ENCODE measurements around the gene LAMB3. TPM values are rescaled to one million over a fixed set of nuclear protein-coding genes. Genes with fewer than 3 reads are reported as not detected.
A peak's percentile ranks its signal among the peaks of the same experiment; 100 is the strongest.

LAMB3 gene
- total RNA-seq, 3 donors from 2014 or later (not counting 1 experiment from before 2014, with no cell fraction given): 1.2 to 2.3 (median 1.4) TPM

DNA sequence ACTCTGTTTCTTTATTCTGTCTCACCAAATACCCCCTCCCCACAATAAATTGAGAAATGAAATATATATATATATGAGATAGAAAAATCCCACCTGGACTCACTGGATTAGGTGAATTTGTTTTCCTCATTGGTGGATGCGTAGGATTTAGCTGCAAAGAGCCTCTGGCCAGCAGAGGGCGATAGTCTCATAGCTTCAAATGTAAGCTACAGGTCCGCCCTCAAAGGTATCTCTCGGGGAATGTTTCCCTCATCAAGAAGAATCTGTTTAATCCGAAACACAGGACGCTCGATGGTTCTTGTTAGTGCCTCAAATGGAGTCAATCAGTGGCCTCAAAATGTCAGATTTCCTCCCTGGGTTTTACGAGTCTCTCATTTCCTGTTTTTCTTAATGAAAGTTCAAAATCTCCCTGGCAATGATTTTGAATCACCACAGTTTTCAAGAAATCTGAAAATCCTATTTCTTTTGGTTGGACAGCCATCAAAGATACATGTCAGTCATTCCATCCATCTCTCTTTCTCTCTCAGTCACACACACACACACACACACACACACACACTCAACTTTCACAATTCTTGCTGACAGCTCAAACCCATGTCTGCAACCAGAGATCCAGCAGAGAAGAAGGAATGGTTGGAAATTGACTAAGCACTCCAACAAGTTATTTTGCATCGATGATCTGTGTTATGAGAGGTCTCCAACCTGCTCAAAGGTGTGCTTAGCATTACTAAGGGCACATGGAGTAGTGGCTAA is 82.6 kb downstream of the LAMB3 start:
- 13% methylated on average over 9 of the region's 9 CpGs for WGBS (ENCODE audit: insufficient coverage)
- no peaks in the 10 kb centered on the region for H3K27me3 ChIP-seq (ENCODE audit: control insufficient read depth, insufficient read depth, low read length)
- Mint-ChIP-seq H3K4me3 (no peak overlapping the region), H3K4me1 (peaks cover 6 to 7% of the 10 kb centered on the region in 2 donors), H3K36me3 (no peaks in the 10 kb centered on the region), H3K27ac (peak overlapping the region in 1 of 2 donors; percentile 17), H3K27me3 (ENCODE audit: low read depth in 2 of 2) (peaks cover 27 to 37% of the 10 kb centered on the region in 2 donors), H3K9me3 (no peaks in the 10 kb centered on the region)
- DNase-seq (peak; percentile 43 to 88), ATAC-seq (peak in 2 of 3 donors; percentile 59 to 73)
- TF ChIP-seq, protein P1, sequence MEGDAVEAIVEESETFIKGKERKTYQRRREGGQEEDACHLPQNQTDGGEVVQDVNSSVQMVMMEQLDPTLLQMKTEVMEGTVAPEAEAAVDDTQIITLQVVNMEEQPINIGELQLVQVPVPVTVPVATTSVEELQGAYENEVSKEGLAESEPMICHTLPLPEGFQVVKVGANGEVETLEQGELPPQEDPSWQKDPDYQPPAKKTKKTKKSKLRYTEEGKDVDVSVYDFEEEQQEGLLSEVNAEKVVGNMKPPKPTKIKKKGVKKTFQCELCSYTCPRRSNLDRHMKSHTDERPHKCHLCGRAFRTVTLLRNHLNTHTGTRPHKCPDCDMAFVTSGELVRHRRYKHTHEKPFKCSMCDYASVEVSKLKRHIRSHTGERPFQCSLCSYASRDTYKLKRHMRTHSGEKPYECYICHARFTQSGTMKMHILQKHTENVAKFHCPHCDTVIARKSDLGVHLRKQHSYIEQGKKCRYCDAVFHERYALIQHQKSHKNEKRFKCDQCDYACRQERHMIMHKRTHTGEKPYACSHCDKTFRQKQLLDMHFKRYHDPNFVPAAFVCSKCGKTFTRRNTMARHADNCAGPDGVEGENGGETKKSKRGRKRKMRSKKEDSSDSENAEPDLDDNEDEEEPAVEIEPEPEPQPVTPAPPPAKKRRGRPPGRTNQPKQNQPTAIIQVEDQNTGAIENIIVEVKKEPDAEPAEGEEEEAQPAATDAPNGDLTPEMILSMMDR (IDR thresholded peaks at IDR 0.05): peak; percentile 87
- no peaks in the 10 kb centered on the region for H3K36me3 ChIP-seq (ENCODE audit: control insufficient read depth, insufficient read depth, low read length)
- H3K4me1 ChIP-seq (ENCODE audit: control insufficient read depth, insufficient read depth, low read length): no peaks in the 10 kb centered on the region
- intact Hi-C loops (cut with micrococcal nuclease): loop anchor here (1.0 to 10.0 kb wide), 3 partner anchors 58 to 915 kb away; no protein-coding TSS in a partner anchor
- H3K4me3 ChIP-seq (ENCODE audit: low read length): no peak overlapping the region
- H3K27ac ChIP-seq (ENCODE audit: low read length): no peak overlapping the region
- no peaks in the 10 kb centered on the region for H3K9me3 ChIP-seq (ENCODE audit: control insufficient read depth, insufficient read depth, low read length)

DNA sequence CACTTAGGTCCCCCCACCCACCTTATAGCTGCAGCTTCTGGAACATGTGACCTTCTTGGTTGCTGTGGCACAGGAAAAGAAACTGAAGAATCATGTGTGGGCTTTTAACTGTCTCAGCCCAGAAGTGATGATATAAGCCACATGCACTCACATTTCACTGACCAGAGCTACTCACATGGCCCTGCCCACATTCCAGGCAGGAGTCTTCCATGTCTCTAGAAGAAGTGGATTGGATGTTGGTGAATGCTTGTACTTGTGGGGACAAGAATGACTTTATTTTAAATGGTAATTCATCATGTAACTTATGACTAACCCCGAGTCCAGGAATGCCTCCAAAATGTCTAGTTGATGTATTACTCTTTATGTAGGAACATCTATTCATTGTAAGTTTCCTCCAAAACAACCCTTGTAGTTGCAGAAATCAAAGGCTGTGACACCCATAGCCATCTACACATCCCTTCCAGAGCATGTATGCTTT is 84.5 kb downstream of the LAMB3 start:
- no peak overlapping the region for H3K4me3 Mint-ChIP-seq
- Histone ChIP-seq H3K27me3 (ENCODE audit: control insufficient read depth, insufficient read depth, low read length) (no peaks in the 10 kb centered on the region), H3K36me3 (ENCODE audit: control insufficient read depth, insufficient read depth, low read length) (no peaks in the 10 kb centered on the region), H3K4me1 (ENCODE audit: control insufficient read depth, insufficient read depth, low read length) (no peaks in the 10 kb centered on the region), H3K4me3 (ENCODE audit: low read length) (no peak overlapping the region), H3K9me3 (ENCODE audit: control insufficient read depth, insufficient read depth, low read length) (no peaks in the 10 kb centered on the region), H3K27ac (ENCODE audit: low read length) (no peak overlapping the region)
- H3K36me3 Mint-ChIP-seq: no peaks in the 10 kb centered on the region
- TF ChIP-seq, protein P1 (IDR thresholded peaks at IDR 0.05): no peak
- no peak for DNase-seq
- peaks cover 32 to 33% of the 10 kb centered on the region in 2 donors for H3K27me3 Mint-ChIP-seq (ENCODE audit: low read depth in 2 of 2)
- WGBS (ENCODE audit: insufficient coverage): no CpG with 5 or more reads among the region's 1 CpG
- H3K4me1 Mint-ChIP-seq: peaks cover 6 to 7% of the 10 kb centered on the region in 2 donors
- ATAC-seq: no peak
- H3K9me3 Mint-ChIP-seq: no peaks in the 10 kb centered on the region
- H3K27ac Mint-ChIP-seq: no peak overlapping the region
- intact Hi-C loops (cut with micrococcal nuclease): loop anchor here (5.0 to 10.0 kb wide), 2 partner anchors 60 to 913 kb away; no protein-coding TSS in a partner anchor

DNA sequence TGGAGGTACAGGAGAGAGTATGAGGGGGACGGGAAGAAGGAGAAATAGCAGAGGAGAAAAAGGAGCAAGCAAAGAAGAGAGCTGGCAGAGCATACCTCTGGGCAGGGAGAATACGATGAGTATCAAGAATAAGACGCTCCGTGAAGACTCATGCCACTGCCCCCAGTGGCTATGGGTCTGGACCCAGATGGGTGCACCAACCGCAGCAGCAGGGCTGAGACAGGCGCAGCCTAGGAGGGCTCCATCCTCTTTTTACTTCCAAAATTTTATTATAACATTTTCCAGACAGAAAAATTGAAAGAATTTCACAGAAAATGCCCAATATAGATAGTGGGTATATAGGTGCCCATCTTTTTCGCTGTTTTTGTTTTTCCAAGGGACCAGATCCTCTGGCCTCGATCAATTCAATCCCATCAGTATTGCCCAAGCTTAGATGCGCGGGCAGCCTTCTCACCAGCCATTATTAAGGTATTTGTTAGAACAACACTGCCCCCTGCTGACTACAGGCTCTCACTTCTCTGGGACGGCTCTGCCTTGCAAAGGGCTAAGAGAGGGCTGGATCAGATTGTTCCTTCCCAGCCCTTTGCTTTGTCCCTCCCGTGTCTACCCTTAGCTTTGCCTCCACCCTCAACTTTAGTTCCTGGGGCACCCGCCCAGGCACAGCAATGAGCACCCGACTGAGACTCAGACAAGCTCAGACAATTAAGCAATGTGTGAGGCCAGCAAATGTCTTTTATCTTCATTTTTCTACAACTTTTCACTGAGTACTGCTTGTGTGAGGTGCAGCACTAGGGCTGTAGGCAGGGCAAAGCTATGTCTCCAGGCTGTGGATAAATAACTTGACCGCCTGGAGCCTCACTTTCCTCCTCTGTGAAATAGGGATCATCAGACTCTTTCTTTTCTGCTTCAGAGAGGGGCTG is 86.2 kb downstream of the LAMB3 start:
- H3K4me3 Mint-ChIP-seq: no peak overlapping the region
- no peaks in the 10 kb centered on the region for H3K9me3 Mint-ChIP-seq
- ATAC-seq (peak; percentile 81 to 91 (median 88)), DNase-seq (peak; percentile 45 to 85)
- TF ChIP-seq, protein P1 (IDR thresholded peaks at IDR 0.05): peak; percentile 70
- H3K9me3 ChIP-seq (ENCODE audit: control insufficient read depth, insufficient read depth, low read length): no peaks in the 10 kb centered on the region
- peaks cover 27 to 32% of the 10 kb centered on the region in 2 donors for H3K27me3 Mint-ChIP-seq (ENCODE audit: low read depth in 2 of 2)
- H3K36me3 ChIP-seq (ENCODE audit: control insufficient read depth, insufficient read depth, low read length): no peaks in the 10 kb centered on the region
- no peaks in the 10 kb centered on the region for H3K4me1 ChIP-seq (ENCODE audit: control insufficient read depth, insufficient read depth, low read length)
- no peak overlapping the region for H3K27ac ChIP-seq (ENCODE audit: low read length)
- intact Hi-C loops (cut with micrococcal nuclease): loop anchor here (5.0 to 10.0 kb wide), 2 partner anchors 61 to 911 kb away; no protein-coding TSS in a partner anchor
- H3K4me1 Mint-ChIP-seq: peaks cover 6 to 7% of the 10 kb centered on the region in 2 donors
- WGBS (ENCODE audit: insufficient coverage): 40% methylated on average over 15 of the region's 15 CpGs
- no peaks in the 10 kb centered on the region for H3K36me3 Mint-ChIP-seq
- no peak overlapping the region for H3K4me3 ChIP-seq (ENCODE audit: low read length)
- no peak overlapping the region for H3K27ac Mint-ChIP-seq
- H3K27me3 ChIP-seq (ENCODE audit: control insufficient read depth, insufficient read depth, low read length): no peaks in the 10 kb centered on the region

Other genes starting within 250 kb of the LAMB3 start
- not detected for gene CAMK1G, start 68.7 kb downstream of the LAMB3 start, total RNA-seq
- 100 to 1,000 TPM in 1 of 3 donors, 10 to 100 TPM in 2; 15.3 to 132 (median 22.0) TPM for gene G0S2, start 23.0 kb upstream of the LAMB3 start, total RNA-seq
- gene HSD11B1, start 52.4 kb upstream of the LAMB3 start, total RNA-seq: not detected
- 100 to 1,000 TPM; 273 to 354 (median 287) TPM for gene TRAF3IP3, start 103.6 kb upstream of the LAMB3 start, total RNA-seq
- gene C1orf74, start 132.1 kb upstream of the LAMB3 start, total RNA-seq: under 1 TPM; 0.75 to 0.88 (median 0.80) TPM
- 10 to 100 TPM in 1 of 3 donors, 1 to 10 TPM in 2; 2.5 to 11.2 (median 3.8) TPM for gene IRF6, start 153.7 kb upstream of the LAMB3 start, total RNA-seq
- 1 to 10 TPM; 6.0 to 8.9 (median 8.3) TPM for gene UTP25, start 175.5 kb upstream of the LAMB3 start, total RNA-seq